ENCODE measurements around the gene TGFBRAP1.

- TF ChIP-seq CTCF (IDR thresholded peaks at IDR 0.05) (no peak), EP300 (IDR thresholded peaks at IDR 0.05) (no peak)
These were observed 49.4 kb upstream of the TGFBRAP1 start for GRCh38 chr2:105378921-105379383.

Data from stomach (tissue), 4 donors.